Muscle layer of duodenum (tissue), 2 donors: ENCODE data around the gene GAL3ST3.
"Not testable (repeated sequence)": the region's sequence is repeated elsewhere in the genome, so short reads cannot be mapped to it uniquely, and the experiment has no call there.

Source experiments
- H3K27ac ChIP-seq: one replicate; pipeline ENCODE4 v1.7.0; 2013; ENCODE audit warnings: mild to moderate bottlenecking, low read length
- H3K27me3 ChIP-seq: one replicate; pipeline ENCODE4 v1.7.0; 2013; ENCODE audit warnings: low read depth, mild to moderate bottlenecking, control low read depth, low read length
- H3K36me3 ChIP-seq, 2 donors: one replicate each; pipeline ENCODE4 v1.7.0; 2013; ENCODE audit warnings: low read length in 2 of 2, control low read depth in 1 of 2, mild to moderate bottlenecking in 1 of 2; ENCODE audit not compliant: insufficient read depth in 2 of 2, control insufficient read depth in 1 of 2
- H3K4me1 ChIP-seq, 2 donors: one replicate each; pipeline ENCODE4 v1.7.0; 2013; ENCODE audit warnings: low read length in 2 of 2, mild to moderate bottlenecking in 2 of 2, control low read depth in 1 of 2, moderate library complexity in 1 of 2; ENCODE audit not compliant: insufficient read depth in 2 of 2, control insufficient read depth in 1 of 2
- H3K4me3 ChIP-seq, 2 donors: one replicate each; pipeline ENCODE4 v1.7.0; 2013; ENCODE audit warnings: low read length in 2 of 2, low read depth in 1 of 2, mild to moderate bottlenecking in 1 of 2
- H3K9me3 ChIP-seq, 2 donors: one replicate each; pipeline ENCODE4 v1.7.0; 2013; ENCODE audit warnings: low read length in 2 of 2, control low read depth in 1 of 2, mild to moderate bottlenecking in 1 of 2; ENCODE audit not compliant: control insufficient read depth in 1 of 2
- donor health status: healthy.

Gene GAL3ST3

DNA sequence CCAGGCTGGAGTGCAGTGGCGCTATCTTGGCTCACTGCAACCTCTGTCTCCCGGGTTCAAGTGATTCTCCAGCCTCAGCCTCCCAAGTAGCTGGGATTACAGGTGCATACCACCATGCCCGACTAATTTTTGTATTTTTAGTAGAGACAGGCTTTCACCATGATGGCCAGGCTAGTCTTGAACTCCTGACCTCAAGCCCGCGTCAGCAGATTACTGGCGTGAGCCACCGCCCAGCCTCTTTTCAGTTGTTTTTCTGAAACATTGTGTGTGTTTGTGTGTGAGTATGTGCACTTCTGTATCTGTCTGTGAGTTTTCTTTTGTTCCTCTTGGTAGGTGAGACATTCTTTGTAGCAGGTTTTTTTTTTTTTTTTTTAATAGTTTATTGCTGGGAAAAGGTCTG lies 30.0 kb upstream of the GAL3ST3 start:
- H3K9me3 ChIP-seq, H3K27me3 ChIP-seq, H3K36me3 ChIP-seq, H3K27ac ChIP-seq, H3K4me3 ChIP-seq: not testable (repeated sequence)
- peaks cover 9 to 30% of the 10 kb centered on the region in 2 donors for H3K4me1 ChIP-seq

DNA sequence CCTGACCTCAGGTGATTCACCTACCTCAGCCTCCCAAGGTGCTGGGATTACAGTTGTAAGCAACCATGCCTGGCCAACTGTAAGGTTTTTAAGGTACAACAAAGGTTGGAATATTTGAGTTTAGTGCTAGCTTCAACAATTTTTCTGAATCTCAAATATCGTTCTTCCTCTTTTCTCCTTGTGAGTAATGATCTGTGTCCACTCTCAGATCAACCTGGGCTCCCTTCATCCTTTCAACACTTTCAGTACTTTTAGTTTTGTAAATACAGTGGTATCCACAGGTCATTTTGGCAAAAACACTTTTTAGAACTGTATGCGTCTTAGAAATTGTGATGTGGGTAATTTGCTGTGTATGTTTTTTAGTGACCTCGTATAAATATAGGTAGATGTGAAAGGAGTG lies 29.0 kb upstream of the GAL3ST3 start:
- Histone ChIP-seq H3K4me3 (no peak overlapping the region), H3K4me1 (peaks cover 9 to 24% of the 10 kb centered on the region in 2 donors), H3K27ac (no peak overlapping the region), H3K27me3 (no peaks in the 10 kb centered on the region), H3K9me3 (no peaks in the 10 kb centered on the region), H3K36me3 (peaks cover 0 to 4% of the 10 kb centered on the region in 2 donors)

DNA sequence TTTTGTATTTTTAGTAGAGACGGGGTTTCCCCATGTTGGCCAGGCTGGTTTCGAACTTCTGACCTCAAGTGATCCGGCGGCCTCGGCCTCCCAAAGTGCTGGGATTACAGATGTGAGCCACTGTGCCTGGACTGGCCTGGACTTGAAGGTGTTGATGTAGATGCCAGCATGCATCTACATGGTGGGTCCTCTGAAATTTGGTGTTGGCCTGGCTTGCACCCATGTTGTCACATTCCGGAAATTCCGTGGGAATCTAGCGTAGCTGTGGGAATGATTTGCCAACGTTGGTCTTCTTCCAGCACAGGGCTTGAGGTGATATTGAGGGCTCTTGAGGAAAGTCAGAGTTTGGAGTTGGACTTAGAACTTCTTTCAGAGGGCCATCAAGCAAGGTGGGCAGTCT lies 27.6 kb upstream of the GAL3ST3 start:
- no peak overlapping the region for H3K4me3 ChIP-seq
- no peak overlapping the region for H3K27ac ChIP-seq
- no peaks in the 10 kb centered on the region for H3K9me3 ChIP-seq
- no peaks in the 10 kb centered on the region for H3K27me3 ChIP-seq
- peaks cover 10 to 23% of the 10 kb centered on the region in 2 donors for H3K4me1 ChIP-seq
- peaks cover 0 to 4% of the 10 kb centered on the region in 2 donors for H3K36me3 ChIP-seq

DNA sequence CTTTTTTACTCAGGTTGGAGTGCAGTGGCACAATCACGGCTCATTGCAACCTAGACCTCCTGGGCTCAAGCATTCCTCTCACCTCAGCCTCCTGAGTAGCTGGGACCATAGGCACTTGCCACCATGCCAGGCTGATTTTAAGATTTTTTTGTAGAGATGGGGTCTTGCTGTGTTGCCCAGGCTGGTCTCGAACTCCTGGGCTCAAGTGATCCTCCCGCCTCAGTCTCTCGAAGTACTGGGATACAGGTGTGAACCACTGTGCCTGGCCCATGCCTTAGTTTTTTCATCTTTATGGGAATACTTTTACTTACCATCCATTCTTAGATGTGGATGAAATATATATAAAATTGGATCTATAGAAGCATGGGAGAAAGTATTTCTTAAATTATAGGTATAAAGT lies 26.3 kb upstream of the GAL3ST3 start:
- Histone ChIP-seq H3K4me1 (peaks cover 12% of the 10 kb centered on the region in 2 donors), H3K27me3 (no peaks in the 10 kb centered on the region), H3K27ac (no peak overlapping the region), H3K4me3 (no peak overlapping the region), H3K36me3 (peaks cover 0 to 4% of the 10 kb centered on the region in 2 donors), H3K9me3 (no peaks in the 10 kb centered on the region)

DNA sequence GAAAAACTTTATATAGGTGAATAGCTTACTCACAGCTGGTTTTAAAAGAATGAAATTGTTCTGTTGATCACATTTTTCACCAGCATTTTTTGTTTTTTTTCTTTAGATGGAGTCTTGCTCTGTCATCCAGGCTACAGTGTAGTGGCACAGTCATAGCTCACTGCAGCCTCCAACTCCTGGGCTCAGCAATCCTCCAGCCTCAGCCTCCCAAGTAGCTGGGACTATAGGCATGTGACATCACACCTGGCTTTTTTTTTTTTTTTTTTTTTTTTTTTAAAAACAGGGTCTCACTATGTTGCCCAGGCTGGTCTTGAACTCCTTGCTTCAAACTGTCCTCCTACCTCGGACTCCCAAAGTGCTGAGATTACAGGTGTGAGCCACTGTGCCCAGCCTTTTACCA lies 24.7 kb upstream of the GAL3ST3 start:
- no peak overlapping the region for H3K4me3 ChIP-seq
- peaks cover 4 to 6% of the 10 kb centered on the region in 2 donors for H3K36me3 ChIP-seq
- no peak overlapping the region for H3K27ac ChIP-seq
- H3K27me3 ChIP-seq, result no peaks in the 10 kb centered on the region
- H3K4me1 ChIP-seq, result peaks cover 12 to 15% of the 10 kb centered on the region in 2 donors
- H3K9me3 ChIP-seq, result no peaks in the 10 kb centered on the region

DNA sequence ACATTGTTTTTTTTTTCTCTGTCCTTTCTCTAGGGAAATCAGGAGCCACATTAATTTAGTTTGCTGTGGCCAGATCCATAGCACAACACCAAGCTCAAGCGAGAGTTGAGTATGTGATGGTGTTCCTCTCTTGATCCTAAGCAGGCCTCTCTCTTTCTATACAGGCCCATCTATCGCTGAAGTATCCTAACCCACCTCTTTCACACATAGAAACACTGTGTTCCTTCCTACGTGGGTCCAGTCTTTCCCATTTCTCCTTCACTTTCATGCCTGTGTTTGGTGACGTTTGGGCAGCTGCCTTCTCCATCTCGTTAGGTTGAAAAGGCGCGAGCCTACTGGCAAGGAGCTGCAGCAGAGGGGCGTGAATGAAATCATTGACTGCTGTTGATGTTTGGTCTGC lies 23.6 kb upstream of the GAL3ST3 start:
- peaks cover 10 to 16% of the 10 kb centered on the region in 2 donors for H3K36me3 ChIP-seq
- no peak overlapping the region for H3K4me3 ChIP-seq
- H3K27me3 ChIP-seq, result no peaks in the 10 kb centered on the region
- no peaks in the 10 kb centered on the region for H3K9me3 ChIP-seq
- peak overlapping the region; percentile 81 for H3K27ac ChIP-seq
- peaks cover 12 to 26% of the 10 kb centered on the region in 2 donors for H3K4me1 ChIP-seq

DNA sequence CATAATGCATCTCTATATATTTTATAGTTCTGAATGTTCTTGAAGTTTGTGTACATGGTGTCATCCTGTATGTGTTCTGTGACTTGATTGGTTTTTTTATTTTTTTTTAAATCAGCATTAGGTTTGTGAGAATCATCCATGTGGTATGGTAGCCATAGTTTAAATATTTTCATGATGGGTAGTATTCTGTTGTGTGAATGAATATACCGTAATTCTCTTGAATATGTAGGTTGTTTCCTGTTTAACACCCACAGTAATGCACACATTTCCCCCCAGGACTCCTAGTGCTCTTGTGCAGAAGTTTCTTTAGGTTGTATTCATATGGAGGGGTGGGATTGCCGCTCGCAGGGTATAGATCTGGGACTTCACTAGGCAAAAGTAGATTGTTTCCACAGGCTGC lies 23.1 kb upstream of the GAL3ST3 start:
- Histone ChIP-seq H3K27ac (peak overlapping the region; percentile 81), H3K27me3 (no peaks in the 10 kb centered on the region), H3K4me1 (peaks cover 12 to 26% of the 10 kb centered on the region in 2 donors), H3K9me3 (no peaks in the 10 kb centered on the region), H3K4me3 (peak overlapping the region in 1 of 2 donors; percentile 74), H3K36me3 (peaks cover 14 to 20% of the 10 kb centered on the region in 2 donors)

DNA sequence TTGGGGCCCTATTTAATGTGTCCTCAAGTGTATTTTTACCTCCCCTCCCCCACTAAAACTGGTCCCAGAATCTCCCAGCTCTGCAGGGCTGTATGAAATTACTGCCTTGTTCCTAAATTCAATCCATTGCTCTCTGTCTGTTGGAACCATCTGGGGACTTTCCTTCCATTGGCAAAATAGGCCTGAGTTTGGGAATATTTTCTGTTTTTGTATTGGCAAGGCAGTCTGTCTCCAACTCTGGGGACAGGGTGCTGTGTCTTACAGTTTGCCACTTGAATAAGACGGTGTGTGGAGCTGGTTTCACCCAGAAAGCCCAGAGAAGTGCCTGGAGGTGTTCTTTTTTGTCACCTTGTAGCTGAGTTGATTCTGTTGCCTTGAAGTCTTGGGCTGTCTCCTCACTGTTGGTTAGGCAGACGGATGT lies 22.4 kb upstream of the GAL3ST3 start:
- H3K9me3 ChIP-seq, result no peaks in the 10 kb centered on the region
- peaks cover 17 to 27% of the 10 kb centered on the region in 2 donors for H3K36me3 ChIP-seq
- H3K27me3 ChIP-seq, result no peaks in the 10 kb centered on the region
- peaks cover 12 to 26% of the 10 kb centered on the region in 2 donors for H3K4me1 ChIP-seq
- peak overlapping the region; percentile 81 for H3K27ac ChIP-seq
- H3K4me3 ChIP-seq, result peak overlapping the region; percentile 74 to 81

DNA sequence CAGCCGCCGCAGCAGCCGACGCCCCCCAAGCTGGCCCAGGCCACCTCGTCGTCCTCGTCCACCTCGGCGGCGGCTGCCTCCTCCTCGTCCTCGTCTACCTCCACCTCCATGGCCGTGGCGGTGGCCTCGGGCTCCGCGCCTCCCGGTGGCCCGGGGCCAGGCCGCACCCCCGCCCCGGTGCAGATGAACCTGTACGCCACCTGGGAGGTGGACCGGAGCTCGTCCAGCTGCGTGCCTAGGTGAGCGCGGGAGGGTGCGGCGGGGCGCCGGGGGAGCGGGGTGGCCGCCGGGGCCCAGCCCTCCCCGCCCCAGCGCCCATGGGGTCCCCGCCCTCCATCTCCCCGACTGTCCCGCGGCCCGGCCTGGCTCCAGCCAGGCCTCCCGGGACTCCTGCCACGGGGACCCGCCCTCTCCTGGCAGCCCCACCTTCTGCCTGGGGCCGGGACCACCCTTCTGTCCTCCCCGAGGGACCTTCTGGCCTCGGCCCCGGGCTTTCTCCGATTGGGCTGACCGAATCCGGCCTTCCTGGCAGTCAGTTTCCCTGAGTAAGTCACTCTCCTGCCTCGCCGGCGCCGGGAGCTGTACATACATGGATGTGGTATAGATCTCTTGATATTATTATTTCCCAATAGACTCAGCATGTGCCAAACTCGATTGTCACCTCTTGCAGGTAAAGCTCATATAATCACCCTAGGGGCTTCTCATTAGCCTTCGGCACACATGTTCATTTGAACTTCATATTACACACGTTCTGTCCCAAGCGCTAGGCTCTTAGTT lies 21.8 kb upstream of the GAL3ST3 start:
- Histone ChIP-seq H3K27me3 (no peaks in the 10 kb centered on the region), H3K4me1 (peaks cover 12 to 26% of the 10 kb centered on the region in 2 donors), H3K4me3 (peak overlapping the region; percentile 74 to 81), H3K27ac (peak overlapping the region; percentile 81), H3K36me3 (peaks cover 21 to 31% of the 10 kb centered on the region in 2 donors), H3K9me3 (no peaks in the 10 kb centered on the region)

DNA sequence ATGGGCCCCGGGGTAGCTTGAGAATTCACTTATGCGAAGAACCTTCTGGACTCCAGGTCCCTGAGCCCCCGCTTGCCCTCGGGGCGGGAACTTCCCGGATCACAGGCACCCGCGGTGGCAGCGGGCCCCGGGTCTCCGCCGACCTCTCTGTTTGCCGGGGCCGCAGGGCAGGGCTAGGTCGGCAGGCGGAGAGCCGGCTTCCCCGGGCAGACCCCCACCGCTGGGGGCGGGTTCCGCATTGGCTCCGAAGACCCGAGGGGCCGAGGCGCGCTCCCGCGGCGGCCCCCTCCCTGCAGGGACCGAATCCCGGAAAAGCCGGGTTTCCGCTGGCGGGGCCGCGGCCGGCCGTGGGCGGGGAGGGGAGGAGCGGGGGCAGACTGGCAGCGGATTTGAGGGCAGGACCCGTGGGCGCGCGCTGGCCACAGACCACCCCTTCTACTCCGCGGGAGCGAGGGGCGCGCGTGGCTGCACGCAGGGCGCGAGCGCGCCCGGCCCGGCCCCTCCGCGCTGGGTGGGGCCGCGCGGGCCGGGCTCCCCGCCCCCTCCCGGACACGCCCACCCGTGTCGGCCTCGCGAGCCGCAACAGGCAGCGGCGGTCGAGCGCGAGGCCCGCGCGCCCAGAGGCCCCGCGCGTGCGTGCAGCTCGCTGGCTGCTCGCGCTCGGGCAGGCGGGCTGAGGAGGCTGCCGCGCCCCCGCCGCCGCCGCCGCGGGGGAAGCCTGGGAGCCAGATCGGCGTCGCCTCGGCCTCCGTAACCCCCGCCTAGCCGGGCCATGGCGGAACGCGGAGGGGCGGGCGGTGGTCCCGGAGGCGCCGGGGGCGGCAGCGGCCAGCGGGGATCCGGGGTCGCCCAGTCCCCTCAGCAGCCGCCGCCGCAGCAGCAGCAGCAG lies 21.0 kb upstream of the GAL3ST3 start, which contains the start of gene PACS1:
PACS1 (plus strand) TSS at position 558 of the 889 bp plus-strand sequence; CDS start at position 773, 215 bp downstream.
- H3K27me3 ChIP-seq, result no peaks in the 10 kb centered on the region
- peak within 1 kb of the TSS; percentile 74 to 81 for H3K4me3 ChIP-seq
- peaks cover 21 to 35% of the 10 kb centered on the region in 2 donors for H3K36me3 ChIP-seq
- H3K4me1 ChIP-seq, result peaks cover 12 to 26% of the 10 kb centered on the region in 2 donors
- peak within 1 kb of the TSS; percentile 91 for H3K27ac ChIP-seq
- H3K9me3 ChIP-seq, result no peaks in the 10 kb centered on the region
